GM12873 (cell line): Measurements from ENCODE around the gene ZNF197.

ENCODE experiments used
- TF ChIP-seq, protein P1 (sequence below): IDR thresholded peaks from 2 replicates; pipeline ENCODE4 v1.5.1; 2012; ENCODE audit warnings: low read depth, mild to moderate bottlenecking, moderate library complexity, low read length, control low read depth; ENCODE audit not compliant: insufficient read depth; ENCODE audit errors: missing control alignments

The ZNF197 gene

DNA sequence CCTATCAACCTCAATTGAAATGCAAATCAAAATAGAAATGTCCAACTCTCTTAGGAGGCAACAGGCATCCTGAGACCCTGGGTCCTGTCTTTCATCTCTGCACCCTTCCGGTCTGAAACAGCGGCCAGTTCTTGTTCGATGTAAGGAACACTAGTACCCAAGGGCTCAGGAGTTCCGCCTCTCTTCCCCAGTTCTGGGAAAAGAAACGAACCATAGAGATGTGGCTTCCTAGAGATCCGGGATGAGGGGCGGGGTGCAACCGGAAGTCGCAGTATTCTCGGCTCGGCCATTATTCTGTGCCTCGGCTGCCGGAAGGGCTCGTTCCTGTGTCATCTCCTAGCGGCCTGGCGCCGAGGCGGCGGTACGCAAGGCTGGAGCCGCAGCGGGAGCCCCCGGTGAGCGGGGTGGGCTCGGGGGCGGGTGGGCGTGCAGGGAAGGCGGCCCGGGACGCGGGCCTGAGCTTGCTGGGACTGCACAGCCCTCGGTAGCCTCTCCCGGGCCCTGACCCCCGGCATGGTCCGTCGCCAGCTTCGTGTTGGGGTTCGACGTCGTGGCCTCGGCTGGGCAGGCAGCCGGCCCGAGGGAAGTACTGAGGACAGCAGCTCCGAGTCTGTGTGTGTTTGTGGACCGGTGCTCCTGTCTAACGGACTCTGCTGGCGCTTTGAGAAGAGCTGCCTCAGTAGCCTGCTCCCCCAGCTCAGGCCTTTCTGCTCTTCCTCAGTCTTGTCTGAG is at the start of gene ZNF197:
ZNF197 (plus strand) TSS at position 288 of the 732 bp plus-strand sequence. CDS start 4,119 bp downstream, outside the sequence.
- TF ChIP-seq, protein P1, sequence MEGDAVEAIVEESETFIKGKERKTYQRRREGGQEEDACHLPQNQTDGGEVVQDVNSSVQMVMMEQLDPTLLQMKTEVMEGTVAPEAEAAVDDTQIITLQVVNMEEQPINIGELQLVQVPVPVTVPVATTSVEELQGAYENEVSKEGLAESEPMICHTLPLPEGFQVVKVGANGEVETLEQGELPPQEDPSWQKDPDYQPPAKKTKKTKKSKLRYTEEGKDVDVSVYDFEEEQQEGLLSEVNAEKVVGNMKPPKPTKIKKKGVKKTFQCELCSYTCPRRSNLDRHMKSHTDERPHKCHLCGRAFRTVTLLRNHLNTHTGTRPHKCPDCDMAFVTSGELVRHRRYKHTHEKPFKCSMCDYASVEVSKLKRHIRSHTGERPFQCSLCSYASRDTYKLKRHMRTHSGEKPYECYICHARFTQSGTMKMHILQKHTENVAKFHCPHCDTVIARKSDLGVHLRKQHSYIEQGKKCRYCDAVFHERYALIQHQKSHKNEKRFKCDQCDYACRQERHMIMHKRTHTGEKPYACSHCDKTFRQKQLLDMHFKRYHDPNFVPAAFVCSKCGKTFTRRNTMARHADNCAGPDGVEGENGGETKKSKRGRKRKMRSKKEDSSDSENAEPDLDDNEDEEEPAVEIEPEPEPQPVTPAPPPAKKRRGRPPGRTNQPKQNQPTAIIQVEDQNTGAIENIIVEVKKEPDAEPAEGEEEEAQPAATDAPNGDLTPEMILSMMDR = peak; percentile 18

DNA sequence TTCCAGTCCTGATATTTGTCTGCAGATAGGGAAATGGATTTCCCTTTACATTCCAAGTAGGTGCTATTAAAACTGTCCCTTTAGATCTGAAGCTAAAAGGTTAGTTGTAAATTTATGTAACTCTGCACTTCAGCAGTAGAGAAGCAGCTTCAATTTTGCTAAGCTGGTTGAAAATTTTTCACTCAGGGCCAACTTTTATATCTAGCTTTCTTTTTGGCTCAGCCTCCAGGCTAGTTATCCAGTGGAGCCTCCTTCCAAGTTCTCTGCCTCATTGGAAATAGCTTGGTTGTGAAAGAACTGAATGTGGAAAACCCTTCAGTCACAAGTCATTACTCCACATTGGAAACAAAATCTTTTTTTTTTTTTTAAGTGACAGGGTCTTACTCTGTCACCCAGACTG is 48.2 kb upstream of the ZNF197 start:
- TF ChIP-seq, protein P1 = no peak

DNA sequence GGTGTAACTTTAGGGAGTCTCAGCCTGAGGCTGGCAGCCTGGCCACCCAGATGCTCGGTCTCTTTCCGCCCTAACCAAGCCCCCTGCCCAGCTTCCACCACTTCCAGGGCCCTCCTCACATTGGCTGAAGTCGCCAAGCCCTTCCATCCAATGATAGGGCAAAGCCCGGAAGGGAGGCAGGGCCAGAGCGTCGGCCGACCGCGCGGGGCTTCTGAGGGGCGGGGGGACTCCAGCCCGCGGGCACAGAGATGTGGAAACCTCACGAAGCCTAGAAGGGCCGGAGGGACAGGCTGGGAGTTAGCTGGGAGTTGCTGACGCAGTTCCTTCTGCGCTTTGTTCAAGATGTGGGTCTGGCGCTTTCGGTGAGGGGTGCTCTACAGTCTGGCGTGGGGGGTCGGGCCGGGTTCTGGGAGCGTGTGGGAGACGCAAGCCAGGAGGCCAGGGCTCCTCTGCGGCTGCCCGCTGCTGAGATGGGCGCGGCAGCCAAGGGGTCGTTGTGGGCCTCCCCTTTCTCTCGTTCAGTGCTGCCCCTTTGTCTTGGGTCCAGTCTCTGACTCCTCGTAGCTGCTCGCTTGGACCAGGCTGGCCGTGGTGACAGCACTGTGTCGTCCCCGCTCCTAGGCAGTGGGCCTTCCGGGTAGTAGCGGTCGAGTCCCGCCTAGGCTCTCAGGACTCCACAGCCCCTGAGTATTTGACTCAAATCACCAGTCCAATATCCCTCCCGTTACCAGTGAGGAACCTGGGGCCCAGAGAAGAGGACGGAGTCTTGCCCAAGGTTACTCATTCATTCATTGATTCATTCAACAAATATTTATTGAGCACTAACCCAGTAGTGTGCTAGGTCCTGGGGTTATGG is 40.0 kb upstream of the ZNF197 start, which contains the start of gene ZNF660:
ZNF660 (plus strand) TSS at position 319 of the 856 bp plus-strand sequence. CDS start 9,230 bp downstream, outside the sequence.
- TF ChIP-seq, protein P1 = no peak

DNA sequence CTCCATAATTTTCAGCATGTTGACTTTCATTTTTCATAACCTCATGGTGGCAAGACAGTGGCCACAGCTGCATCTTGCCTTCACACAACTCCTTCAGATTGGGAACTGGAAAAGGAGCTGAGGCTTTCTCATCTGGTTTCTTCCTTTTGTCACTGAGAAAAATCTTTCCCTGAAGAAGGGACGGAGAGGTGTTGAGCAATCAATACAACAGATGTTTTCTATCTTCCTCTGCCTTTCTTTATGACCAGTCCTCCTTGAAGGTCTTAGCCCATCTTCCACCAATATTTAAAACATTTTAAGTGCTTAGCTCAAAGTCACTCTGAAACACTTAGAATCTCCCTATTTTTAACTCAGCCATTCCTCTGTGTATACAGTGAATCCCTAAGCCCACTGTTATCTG is 28.2 kb upstream of the ZNF197 start:
- TF ChIP-seq, protein P1 = no peak

DNA sequence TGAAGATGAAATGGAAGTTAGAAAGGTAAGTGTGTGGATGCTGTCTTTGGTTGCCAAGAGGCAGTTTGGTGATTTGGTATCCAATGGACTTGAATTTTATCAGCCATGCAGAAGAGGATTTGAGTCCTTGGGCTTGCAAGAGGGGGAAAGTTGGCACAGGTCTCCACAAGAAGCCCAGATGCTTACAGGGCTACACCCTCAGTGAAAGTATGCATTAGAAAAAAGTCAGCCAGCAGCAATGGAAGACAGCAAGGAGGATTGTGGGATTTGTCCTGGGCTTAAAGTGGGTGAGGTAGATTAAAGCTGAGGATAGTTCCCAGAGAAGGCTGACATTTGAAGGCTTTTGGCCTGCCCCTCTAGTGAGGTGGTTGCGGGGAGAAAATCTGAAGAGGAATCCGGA is 23.1 kb upstream of the ZNF197 start:
- TF ChIP-seq, protein P1 = no peak

DNA sequence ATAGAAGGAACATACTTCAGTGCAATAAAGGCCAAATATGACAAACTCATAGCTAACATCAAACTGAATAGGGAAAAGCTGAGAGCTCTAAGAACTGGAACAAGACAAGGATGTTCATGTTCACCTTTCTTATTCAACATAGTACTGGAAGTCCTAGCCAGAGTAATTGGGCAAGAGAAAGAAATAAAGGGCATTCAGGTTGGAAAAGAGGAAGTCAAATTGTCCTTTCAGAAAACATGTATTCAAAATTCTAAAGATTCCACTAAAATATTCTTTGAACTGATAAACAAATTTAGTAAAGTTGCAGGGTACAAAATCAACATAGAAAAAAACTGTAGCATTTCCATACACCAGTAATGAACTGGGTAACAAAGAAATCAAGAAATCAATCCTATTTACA is 12.2 kb upstream of the ZNF197 start:
- TF ChIP-seq, protein P1 = no peak

DNA sequence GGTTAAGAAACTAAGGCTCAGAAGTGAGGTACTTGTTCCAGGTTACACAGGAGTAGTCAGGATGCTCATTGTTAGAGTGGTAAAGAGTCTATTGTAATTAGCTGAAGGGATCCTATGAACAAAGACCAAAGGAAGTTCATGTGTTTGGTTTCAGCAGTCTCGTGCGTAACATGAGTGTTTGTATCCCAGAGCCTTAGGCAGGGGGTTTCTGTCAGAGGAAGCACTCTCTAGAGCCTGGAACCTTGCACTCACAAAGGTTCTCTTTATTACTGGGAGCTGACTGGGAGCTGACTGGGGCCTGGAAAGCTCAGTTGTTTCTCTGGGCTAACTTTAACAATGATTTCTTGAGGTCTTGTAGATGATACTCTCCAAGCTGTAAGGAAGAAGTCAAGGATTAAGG is 3.9 kb downstream of the ZNF197 start:
- TF ChIP-seq, protein P1 = no peak
